Neural crest cell (in vitro differentiated cells): ENCODE results near the gene XKR3. TPM values are rescaled to one million over a fixed set of nuclear protein-coding genes. Genes with fewer than 3 reads are reported as not detected.
"Not testable (repeated sequence)": the region's sequence is repeated elsewhere in the genome, so short reads cannot be mapped to it uniquely, and the experiment has no call there.

Experiments used
- DNase-seq: peaks from one replicate; pipeline ENCODE4 v3.0.0; 2021; ENCODE audit warnings: low read depth, mixed read lengths, low spot score
- H3K27ac Mint-ChIP-seq: one replicate; pipeline ENCODE4 v1.8.0; 2021; ENCODE audit warnings: mild to moderate bottlenecking, mixed read lengths; ENCODE audit not compliant: unreplicated experiment
- H3K27me3 Mint-ChIP-seq: 2 replicates; pipeline ENCODE4 v1.8.0; 2021; ENCODE audit warnings: low read depth, mild to moderate bottlenecking, mixed read lengths
- H3K36me3 Mint-ChIP-seq: 2 replicates; pipeline ENCODE4 v1.8.0; 2021; ENCODE audit warnings: low read depth, mild to moderate bottlenecking, mixed read lengths
- H3K4me1 Mint-ChIP-seq: 2 replicates; pipeline ENCODE4 v1.8.0; 2021; ENCODE audit warnings: mixed read lengths
- H3K4me3 Mint-ChIP-seq: one replicate; pipeline ENCODE4 v1.8.0; 2021; ENCODE audit warnings: mild to moderate bottlenecking, mixed read lengths
- H3K9me3 Mint-ChIP-seq: 2 replicates; pipeline ENCODE4 v1.8.0; 2021; ENCODE audit warnings: mixed read lengths
- total RNA-seq: library from RNA; stranded (reverse); gene quantifications from 2 replicates; pipeline ENCODE4 v1.2.1, GENCODE V29; 2021
- TF ChIP-seq, protein P1 (sequence below): fragments of 200-600 bp; sonication (generic); conservative IDR thresholded peaks from 2 replicates; pipeline ENCODE4 v1.5.0; 2021; ENCODE audit warnings: antibody characterized with exemption, mild to moderate bottlenecking

Gene XKR3
- total RNA-seq, 1 donor from 2014 or later = not detected

DNA sequence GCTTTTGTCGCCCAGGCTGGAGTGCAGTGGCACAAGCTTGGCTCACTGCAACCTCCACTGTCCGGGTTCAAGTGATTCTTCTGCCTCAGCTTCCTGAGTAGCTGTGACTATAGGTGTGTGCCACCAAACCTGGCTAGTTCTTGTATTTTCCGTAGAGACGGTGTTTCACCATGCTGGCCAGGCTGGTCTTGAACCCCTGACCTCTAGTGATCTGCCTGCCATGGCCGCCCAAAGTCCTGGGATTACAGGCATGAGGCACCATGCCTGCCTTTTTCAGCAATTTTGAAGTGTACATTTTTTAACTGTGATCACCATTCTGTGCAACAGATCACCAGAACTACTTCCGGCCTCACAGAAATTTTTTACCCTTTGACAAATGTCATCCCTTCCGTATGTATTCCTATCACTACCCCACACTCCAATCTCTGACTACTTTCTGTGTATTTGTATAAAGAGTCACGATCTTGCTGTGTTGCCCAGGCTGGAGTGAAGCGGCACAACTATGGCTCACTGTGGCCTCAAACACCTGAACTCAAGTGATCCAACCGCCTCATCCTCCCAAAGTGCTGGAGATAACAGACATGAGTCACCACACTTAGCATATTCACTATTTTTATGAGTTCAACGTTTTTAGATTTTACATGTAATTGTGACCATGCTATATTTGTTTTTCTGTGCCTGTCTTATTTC, 44.0 kb downstream of the XKR3 start:
- H3K4me3 Mint-ChIP-seq = no peak overlapping the region
- no peaks in the 10 kb centered on the region for H3K4me1 Mint-ChIP-seq
- no peaks in the 10 kb centered on the region for H3K27me3 Mint-ChIP-seq
- H3K9me3 Mint-ChIP-seq = peaks cover 2% of the 10 kb centered on the region
- TF ChIP-seq, protein P1, sequence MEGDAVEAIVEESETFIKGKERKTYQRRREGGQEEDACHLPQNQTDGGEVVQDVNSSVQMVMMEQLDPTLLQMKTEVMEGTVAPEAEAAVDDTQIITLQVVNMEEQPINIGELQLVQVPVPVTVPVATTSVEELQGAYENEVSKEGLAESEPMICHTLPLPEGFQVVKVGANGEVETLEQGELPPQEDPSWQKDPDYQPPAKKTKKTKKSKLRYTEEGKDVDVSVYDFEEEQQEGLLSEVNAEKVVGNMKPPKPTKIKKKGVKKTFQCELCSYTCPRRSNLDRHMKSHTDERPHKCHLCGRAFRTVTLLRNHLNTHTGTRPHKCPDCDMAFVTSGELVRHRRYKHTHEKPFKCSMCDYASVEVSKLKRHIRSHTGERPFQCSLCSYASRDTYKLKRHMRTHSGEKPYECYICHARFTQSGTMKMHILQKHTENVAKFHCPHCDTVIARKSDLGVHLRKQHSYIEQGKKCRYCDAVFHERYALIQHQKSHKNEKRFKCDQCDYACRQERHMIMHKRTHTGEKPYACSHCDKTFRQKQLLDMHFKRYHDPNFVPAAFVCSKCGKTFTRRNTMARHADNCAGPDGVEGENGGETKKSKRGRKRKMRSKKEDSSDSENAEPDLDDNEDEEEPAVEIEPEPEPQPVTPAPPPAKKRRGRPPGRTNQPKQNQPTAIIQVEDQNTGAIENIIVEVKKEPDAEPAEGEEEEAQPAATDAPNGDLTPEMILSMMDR = no peak
- no peaks in the 10 kb centered on the region for H3K36me3 Mint-ChIP-seq
- no peak overlapping the region for H3K27ac Mint-ChIP-seq
- DNase-seq = no peak

DNA sequence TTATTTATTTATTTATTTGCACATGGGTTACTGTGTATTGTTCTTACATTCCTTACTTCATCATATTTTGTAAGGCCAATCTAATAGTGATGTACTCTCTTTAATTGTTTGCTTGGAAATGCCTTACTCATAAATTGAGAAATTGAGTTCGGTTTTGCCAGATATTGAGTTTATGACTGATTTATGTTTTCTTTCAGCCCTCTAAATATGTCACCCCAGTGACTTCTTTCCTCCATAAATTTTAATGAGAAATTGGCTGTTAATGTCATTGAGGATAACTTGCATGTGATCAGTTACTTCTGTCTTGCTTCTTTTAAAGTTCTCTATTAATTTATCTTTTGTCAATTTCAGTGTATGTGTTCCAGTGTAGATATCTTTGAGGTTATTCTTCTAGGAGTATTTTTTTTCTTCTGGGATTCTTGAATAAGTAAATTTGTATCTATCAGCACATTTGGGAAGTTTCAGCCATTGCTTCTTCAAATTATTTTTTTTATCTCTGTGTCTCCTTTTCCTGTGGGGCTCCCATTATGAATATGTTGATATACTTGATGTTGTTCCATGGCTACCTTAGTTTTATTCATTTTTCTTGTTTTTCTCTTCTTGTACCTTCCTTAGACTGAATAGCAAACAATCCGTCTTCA, 47.8 kb downstream of the XKR3 start:
- Mint-ChIP-seq H3K36me3 (no peaks in the 10 kb centered on the region), H3K27me3 (no peaks in the 10 kb centered on the region), H3K9me3 (no peaks in the 10 kb centered on the region), H3K4me3 (no peak overlapping the region), H3K4me1 (no peaks in the 10 kb centered on the region), H3K27ac (no peak overlapping the region)
- TF ChIP-seq, protein P1 = no peak
- DNase-seq = no peak

DNA sequence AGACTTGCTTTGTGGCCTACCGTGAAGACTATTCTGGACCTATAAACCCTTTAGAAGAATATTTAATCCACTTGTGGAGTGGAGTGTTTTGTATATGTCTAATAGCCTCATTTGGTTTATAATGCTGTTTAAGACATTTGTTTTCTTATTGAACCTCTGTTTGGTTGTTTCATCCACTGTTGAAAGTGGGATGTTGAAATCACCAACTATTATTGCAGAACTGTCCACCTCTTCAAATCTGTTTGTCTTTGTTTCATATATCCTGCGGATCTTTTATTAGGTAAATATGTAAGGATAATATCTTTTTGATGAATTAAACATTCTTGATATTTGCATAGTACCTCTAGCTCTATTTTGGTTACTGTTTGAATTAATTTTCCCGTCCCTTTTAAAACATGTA, 49.1 kb downstream of the XKR3 start:
- TF ChIP-seq, protein P1 = no peak
- Mint-ChIP-seq H3K27me3 (no peaks in the 10 kb centered on the region), H3K9me3 (no peaks in the 10 kb centered on the region), H3K36me3 (no peaks in the 10 kb centered on the region), H3K27ac (no peak overlapping the region), H3K4me3 (no peak overlapping the region), H3K4me1 (no peaks in the 10 kb centered on the region)
- no peak for DNase-seq

DNA sequence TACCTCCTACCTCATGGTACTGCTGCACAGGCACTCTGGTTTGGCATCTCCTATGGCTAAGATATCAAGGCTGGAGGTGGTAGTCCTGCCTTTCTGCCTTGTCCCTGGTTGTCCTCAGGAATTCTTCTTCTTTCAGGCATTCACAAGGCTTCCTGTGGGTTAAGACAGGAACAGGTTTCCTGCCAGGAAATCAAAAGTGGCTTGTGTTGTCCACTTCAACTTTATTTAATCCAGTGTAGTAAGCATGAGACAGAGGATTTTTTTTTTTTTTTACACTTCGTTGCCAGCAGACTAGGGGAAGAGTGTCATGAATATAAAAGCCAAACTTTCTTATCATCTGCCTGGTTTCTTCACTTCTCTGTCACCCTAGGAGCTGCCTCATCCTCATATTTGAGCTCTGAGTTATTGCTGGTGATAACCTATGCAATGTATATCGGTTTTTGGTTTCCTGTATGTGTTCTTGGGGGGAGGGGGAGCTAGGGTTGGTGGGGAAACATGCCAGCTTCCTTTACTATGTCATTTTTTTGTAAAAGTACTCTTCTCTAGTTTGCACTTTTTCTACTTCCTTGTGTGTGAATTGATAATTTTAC, 50.2 kb downstream of the XKR3 start:
- H3K9me3 Mint-ChIP-seq = no peaks in the 10 kb centered on the region
- no peaks in the 10 kb centered on the region for H3K36me3 Mint-ChIP-seq
- no peaks in the 10 kb centered on the region for H3K4me1 Mint-ChIP-seq
- no peaks in the 10 kb centered on the region for H3K27me3 Mint-ChIP-seq
- H3K27ac Mint-ChIP-seq = no peak overlapping the region
- TF ChIP-seq, protein P1 = no peak
- no peak for DNase-seq
- no peak overlapping the region for H3K4me3 Mint-ChIP-seq

DNA sequence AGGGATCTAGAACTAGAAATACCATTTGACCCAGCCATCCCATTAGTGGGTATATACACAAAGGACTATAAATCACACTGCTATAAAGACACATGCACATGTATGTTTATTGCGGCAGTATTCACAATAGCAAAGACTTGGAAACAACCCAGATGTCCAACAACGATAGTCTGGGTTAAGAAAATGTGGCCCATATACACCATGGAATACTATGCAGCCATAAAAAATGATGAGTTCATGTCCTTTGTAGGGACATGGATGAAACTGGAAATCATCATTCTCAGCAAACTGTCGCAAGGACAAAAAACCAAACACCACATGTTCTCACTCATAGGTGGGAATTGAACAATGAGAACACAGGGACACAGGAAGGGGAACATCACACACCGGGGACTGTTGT, 53.6 kb downstream of the XKR3 start:
- not testable (repeated sequence) for H3K27me3 Mint-ChIP-seq, H3K4me1 Mint-ChIP-seq, H3K36me3 Mint-ChIP-seq, H3K9me3 Mint-ChIP-seq, H3K4me3 Mint-ChIP-seq, H3K27ac Mint-ChIP-seq, DNase-seq

DNA sequence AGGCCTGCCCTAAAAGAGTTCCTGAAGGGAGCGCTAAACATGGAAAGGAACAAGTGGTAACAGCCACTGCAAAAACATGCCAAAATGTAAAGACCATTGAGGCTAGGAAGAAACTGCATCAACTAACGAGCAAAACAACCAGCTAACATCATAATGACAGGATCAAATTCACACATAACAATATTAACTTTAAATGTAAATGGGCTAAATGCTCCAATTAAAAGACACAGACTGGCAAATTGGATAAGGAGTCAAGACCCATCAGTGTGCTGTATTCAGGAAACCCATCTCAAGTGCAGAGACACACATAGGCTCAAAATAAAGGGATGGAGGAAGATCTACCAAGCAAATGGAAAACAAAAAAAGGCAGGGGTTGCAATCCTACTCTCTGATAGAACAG, 57.3 kb downstream of the XKR3 start:
- H3K36me3 Mint-ChIP-seq, H3K27ac Mint-ChIP-seq, H3K27me3 Mint-ChIP-seq, H3K4me3 Mint-ChIP-seq, DNase-seq, H3K4me1 Mint-ChIP-seq: not testable (repeated sequence)
- peaks cover 11% of the 10 kb centered on the region for H3K9me3 Mint-ChIP-seq

DNA sequence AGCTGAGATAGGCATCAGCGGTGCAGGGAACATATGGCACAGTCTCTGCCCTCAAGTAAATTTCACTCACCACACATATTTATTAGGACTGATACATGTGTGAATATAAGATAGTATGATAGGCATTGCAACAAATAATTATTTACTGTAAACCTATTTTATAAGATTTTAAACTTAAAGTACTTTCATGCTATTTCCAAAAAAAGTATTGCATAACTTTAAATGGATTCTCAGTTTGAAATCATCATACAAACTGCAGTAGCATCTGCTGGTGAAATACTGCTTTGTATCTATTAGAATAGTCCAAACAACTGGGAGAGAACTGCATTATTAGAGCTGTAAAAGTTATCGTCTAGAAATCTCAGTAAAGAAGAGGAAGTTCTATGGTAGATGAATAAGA, 63.0 kb downstream of the XKR3 start:
- H3K27me3 Mint-ChIP-seq, H3K27ac Mint-ChIP-seq, H3K4me3 Mint-ChIP-seq, H3K36me3 Mint-ChIP-seq, H3K4me1 Mint-ChIP-seq, DNase-seq: not testable (repeated sequence)
- H3K9me3 Mint-ChIP-seq = peaks cover 27% of the 10 kb centered on the region

DNA sequence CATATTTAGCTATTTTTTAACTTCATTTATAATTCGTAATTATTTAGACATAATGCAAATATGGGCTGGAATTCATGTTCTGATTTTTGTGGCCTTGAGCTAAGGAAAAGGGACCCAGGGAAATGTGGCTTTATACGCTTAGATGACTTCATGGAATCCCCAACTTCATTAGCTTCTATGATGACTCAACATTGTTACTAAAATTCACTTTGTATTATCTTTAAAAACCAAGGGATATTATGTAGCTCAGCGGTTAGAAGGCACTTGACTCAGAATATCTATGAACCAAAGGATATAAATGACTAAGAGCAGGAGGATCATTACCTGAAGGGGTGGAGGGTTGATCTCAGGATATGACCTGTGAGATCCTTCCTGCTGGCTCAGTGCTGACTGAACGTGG, 64.8 kb downstream of the XKR3 start:
- not testable (repeated sequence) for H3K27me3 Mint-ChIP-seq, H3K4me1 Mint-ChIP-seq, H3K36me3 Mint-ChIP-seq

DNA sequence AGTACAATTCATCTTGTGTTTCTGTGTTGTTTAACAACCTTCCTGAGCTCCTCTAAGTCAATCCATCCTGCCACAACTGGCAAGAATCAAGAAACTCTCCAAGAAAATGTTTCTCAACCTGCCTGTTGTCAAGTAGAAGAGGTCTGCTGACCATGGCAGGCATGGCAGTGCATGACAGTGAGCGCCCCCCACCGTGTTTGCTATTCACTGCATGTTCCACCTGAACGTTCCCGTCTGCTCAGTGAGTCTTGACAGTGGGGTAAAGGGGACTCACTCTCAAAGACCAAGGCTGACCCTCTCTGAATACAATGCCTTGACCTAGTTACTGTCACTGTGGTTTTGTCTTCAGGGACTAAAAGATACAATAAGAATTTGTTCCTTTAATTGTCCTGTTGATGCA, 75.9 kb downstream of the XKR3 start:
- H3K27me3 Mint-ChIP-seq, H3K27ac Mint-ChIP-seq, H3K4me3 Mint-ChIP-seq, H3K9me3 Mint-ChIP-seq, DNase-seq, H3K36me3 Mint-ChIP-seq, H3K4me1 Mint-ChIP-seq: not testable (repeated sequence)

More for the DNA sequence above, 64.8 kb downstream of the XKR3 start:
- peaks cover 24% of the 10 kb centered on the region for H3K9me3 Mint-ChIP-seq
- H3K4me3 Mint-ChIP-seq, H3K27ac Mint-ChIP-seq, DNase-seq: not testable (repeated sequence)
